OCI-M2 (cell line): ENCODE results near the gene CTNNA2.
"Not testable (repeated sequence)": the region's sequence is repeated elsewhere in the genome, so short reads cannot be mapped to it uniquely, and the experiment has no call there.

Experiments used
- DNase-seq: peaks from one replicate; lab custom pipeline; 2025; ENCODE audit not compliant: unreplicated experiment; lab: John Stamatoyannopoulos, UW

Gene CTNNA2

GRCh38 chr2:80019571-80020460 lies 507.0 kb downstream of the CTNNA2 start:
- DNase-seq, result no peak

DNA sequence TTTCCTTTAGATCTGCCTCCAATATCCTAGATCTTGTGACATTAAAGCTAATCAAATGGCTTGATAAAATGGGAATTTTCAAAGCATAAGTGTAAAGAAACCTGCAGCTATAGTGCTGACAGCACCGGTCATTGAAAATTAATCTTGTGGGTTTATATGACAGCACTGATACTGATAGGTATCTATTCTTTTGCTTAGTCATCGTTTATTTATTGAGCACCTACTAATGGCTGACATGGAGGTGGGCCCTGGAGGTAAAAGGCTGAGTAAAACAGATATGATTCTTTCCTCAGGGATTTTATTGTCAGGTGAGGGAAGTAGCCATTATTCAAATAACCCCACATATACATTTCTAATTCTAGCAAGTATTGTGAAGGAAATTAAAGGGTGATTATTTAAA lies 509.2 kb downstream of the CTNNA2 start:
- no peak for DNase-seq

DNA sequence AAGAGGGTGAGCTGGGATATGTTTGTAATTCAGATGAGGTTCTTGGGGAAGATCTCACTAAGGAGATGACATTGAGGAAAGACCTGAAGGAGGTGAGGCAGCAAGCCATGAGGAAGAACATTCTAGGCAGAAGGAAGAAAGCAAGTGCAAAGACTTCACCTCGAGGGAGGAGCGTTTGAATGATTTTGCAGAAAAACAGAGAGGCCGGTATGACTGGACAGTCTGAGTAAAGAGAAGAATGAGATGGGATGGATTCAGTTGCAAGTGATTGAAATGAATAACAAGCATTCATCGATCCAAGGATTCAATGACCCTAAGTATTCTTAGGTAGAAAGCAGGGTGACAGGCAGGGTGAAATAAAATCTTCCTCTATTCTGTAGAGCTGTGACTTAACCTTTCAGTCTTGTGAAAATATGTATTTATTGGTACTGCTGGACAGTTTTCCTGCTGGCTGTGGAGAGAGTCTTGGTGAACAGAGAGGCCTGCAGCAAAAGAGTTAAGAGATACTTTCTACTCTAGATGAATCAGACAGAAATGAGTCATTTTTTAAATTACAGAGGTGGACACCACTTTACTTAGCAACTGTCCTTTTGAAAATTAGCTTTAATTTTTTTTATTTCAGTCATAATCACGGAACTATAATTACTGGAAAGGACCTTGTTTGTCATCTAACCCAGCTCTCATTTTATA lies 513.3 kb downstream of the CTNNA2 start:
- no peak for DNase-seq

- no peak for DNase-seq
Observed at GRCh38 chr2:80028051-80028450, 515.2 kb downstream of the CTNNA2 start.

DNA sequence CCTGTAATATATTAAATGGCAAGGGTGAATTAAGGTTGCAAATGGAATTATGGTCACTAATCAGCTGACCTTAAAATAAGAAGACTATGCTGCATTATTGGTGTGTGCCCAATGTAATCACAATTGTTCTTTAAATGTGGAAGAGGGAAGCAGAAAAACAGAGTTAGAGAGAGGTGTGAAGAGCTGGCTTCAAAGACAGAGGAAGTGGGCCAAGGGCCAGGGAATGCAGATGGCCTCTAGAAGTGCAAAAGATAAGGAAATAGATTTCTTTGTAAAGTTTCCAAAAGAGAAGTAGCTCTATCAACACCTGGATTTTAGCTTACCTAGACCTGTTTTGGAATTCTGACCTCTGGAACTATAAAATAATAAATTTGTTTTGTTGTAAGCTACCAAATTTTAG lies 515.7 kb downstream of the CTNNA2 start:
- no peak for DNase-seq

GRCh38 chr2:80030135-80030534 lies 517.3 kb downstream of the CTNNA2 start:
- no peak for DNase-seq

GRCh38 chr2:80032684-80033083 lies 519.8 kb downstream of the CTNNA2 start:
- DNase-seq, result not testable (repeated sequence)

DNA sequence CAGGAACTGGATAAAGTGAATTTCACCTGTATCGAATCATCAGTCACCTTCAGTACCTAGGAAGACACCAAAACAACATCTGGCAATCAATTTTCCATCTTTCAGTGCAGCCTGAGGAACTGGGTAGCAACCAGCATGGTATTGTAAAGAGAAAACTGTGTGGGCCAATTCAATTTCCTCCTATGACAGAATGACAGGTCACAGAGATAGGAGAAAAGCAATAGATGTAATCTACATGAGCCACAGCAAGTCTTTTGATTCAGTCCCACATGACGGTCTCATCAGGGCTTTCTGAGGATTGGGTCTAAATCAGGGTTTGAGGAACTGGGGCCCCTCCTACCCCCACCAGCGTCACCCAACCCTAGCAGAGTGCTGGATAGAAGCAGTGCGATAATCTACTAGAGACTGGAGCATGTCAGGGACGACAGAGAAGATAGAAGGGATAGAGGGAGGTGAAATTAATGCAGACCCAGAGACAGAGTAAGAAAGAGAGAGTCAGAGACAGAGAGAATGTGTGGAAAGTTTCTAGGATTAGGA lies 523.0 kb downstream of the CTNNA2 start:
- DNase-seq, result no peak

DNA sequence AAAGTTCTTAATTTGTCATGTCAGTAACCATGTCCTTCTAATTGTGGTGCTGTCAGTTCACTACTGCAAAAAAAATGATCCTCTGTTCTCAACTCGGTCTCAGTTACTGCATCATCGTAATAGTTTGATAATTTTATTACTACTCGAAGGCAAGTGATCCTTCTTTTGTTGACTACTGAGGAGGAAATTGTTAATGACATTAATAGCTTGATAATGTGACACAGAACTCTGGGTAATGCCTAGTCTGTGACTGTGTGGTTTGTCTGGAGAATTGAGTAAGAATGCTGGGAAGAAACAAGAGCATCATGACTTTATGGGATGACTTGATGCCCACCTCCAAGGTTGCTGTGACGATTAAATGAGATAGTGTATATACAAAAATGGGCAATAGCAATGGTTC lies 524.5 kb downstream of the CTNNA2 start:
- no peak for DNase-seq

DNA sequence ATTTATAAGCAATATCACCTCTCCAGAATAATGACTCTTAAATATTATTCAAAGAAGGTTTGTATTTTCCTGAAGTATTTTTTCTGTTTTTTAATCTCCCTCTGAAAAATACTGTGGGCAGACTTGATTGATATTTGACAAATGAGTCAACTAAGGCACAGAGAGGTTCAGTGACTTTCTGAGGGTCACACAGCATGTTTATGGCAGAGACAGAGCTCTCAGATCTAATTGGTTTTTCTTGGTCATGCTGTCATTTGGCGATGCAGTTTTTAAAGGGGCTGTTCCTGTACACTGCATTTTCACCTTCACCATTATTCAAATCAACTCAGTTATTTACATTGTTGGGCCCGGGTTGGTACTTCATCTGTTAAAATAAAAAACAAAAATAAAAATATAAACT lies 527.4 kb downstream of the CTNNA2 start:
- no peak for DNase-seq

DNA sequence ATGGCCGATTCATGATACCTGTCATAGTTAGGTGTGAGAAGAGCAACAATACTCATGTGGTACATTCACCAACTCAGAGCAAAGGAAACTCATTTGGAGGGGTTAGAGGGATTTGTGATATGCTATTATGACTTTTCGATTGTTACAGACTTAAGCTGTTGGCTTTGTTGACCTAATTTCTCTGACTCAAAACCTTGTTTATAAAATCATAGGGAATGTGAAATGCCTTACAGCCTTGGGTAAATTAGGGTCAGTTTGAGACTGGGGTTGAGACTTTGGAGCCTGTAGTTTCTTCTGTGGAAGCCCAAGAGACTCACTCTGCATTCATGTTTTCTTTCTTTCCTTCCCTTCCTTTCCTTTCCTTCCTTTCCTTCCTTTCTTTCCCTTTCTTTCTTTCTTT lies 529.8 kb downstream of the CTNNA2 start:
- DNase-seq, result no peak

GRCh38 chr2:80048296-80048695 lies 535.4 kb downstream of the CTNNA2 start:
- DNase-seq, result no peak

- DNase-seq, result no peak
Observed at GRCh38 chr2:80050246-80050645, 537.4 kb downstream of the CTNNA2 start.

DNA sequence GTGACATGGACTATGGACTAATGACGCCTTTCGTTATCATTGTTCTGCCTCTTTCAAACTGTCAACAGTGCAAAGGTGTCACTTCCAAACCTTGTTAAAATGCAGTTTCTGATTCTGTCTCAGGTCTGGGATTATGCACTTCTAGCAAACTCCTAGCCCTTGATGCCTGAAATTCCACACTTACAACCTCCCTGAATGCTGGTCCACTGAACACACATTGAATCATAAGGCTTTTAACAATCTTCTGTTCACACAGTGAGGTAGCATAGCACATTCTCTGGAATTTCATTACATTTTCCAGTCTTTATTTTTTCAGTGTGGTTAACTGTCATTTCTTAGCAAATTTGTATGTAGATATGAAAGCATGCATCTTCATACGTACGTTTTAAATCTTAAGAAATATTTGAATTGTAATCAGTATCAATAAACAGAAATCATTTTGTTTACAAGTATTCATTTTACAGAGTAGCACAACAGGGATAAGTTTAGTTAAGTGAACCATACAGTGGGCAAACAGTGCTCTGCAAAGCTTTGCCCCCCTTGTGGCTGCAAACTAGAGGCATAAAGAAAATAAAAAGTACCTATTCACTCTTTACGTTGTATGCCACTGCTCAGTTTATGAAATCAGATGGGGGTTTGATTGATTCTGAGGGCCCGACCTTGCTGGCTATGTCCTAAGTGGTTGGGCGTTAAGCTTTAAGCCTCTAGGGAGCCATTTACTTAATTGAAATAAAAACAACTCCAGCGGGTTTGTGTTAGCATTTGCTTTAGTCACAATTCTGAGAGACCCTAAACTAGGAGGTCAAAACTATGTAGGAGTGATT lies 540.9 kb downstream of the CTNNA2 start:
- no peak for DNase-seq

DNA sequence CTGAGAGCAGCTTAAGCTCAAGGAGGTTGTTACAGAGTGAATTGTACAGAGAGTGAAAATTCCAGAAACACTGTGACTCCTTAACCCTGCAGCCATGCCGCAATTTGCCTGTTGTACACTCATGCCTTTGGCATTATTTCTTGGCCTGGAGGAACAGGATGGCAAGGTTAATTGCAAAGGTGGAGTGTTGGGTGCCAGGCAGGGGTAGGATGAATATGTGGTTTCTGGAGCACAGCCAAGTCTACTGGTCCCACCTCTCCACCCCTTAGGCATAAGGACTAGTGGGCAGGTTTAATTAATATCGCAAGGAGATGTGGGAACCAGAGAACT lies 541.5 kb downstream of the CTNNA2 start:
- no peak for DNase-seq

- DNase-seq, result no peak
Observed at GRCh38 chr2:80057956-80058355, 545.1 kb downstream of the CTNNA2 start.

GRCh38 chr2:80058562-80058961 lies 545.7 kb downstream of the CTNNA2 start:
- DNase-seq, result no peak

DNA sequence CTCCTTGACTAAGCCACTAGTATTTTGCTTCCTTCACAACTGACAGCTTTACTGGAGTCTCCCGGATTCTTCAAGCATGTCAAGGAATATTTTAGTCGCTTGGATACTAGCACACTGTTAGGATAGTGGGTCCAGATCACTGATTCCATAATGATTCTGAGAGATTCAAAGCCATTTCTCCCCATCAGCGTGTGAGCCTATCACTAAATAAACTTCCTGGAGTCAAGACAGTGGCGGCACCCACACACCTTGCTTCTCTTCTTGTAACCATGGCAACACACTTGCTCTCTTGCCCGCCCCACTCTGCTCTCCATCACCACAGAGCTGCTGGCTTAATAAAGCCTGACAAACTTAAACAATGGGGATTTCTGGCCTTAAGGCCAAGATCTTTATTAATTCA lies 546.6 kb downstream of the CTNNA2 start:
- no peak for DNase-seq

GRCh38 chr2:80061881-80062280 lies 549.0 kb downstream of the CTNNA2 start:
- no peak for DNase-seq

GRCh38 chr2:80062298-80062697 lies 549.4 kb downstream of the CTNNA2 start:
- no peak for DNase-seq

GRCh38 chr2:80068038-80068731 lies 555.3 kb downstream of the CTNNA2 start:
- DNase-seq, result no peak
